Astrocyte of the hippocampus (primary cell): ENCODE data around the gene KLHL13.
"Not testable (repeated sequence)": the region's sequence is repeated elsewhere in the genome, so short reads cannot be mapped to it uniquely, and the experiment has no call there.

Source experiments
- DNase-seq: peaks from one replicate; pipeline ENCODE4 v3.0.0; 2011; ENCODE audit warnings: low read depth, low spot score

Gene KLHL13

GRCh38 chrX:118116713-118117550 lies at the start of gene KLHL13:
KLHL13 (minus strand) TSS chrX:118116810; CDS start chrX:118028473, 88,337 bp downstream.
- DNase-seq, result peak; percentile 60

- DNase-seq, result no peak
These were observed 47.5 kb upstream of the KLHL13 start for GRCh38 chrX:118164138-118164537.

- no peak for DNase-seq
These were observed 40.5 kb upstream of the KLHL13 start for GRCh38 chrX:118156953-118157608.

- no peak for DNase-seq
These were observed 39.8 kb upstream of the KLHL13 start for GRCh38 chrX:118156254-118156952.

- no peak for DNase-seq
These were observed 36.7 kb upstream of the KLHL13 start for GRCh38 chrX:118153270-118153669.

- DNase-seq, result no peak
These were observed 36.1 kb upstream of the KLHL13 start for GRCh38 chrX:118152721-118153120.

- no peak for DNase-seq
These were observed 32.1 kb upstream of the KLHL13 start for GRCh38 chrX:118148737-118149136.

- DNase-seq, result not testable (repeated sequence)
These were observed 31.2 kb upstream of the KLHL13 start for GRCh38 chrX:118147771-118148170.

- DNase-seq, result no peak
These were observed 27.0 kb upstream of the KLHL13 start for GRCh38 chrX:118143578-118143977.

GRCh38 chrX:118131336-118131735 lies 14.7 kb upstream of the KLHL13 start:
- no peak for DNase-seq

GRCh38 chrX:118129681-118130080 lies 13.1 kb upstream of the KLHL13 start:
- no peak for DNase-seq

- DNase-seq, result no peak
These were observed 12.1 kb upstream of the KLHL13 start for GRCh38 chrX:118128724-118129123.

GRCh38 chrX:118126286-118126685 lies 9.7 kb upstream of the KLHL13 start:
- DNase-seq, result no peak

GRCh38 chrX:118124243-118124642 lies 7.6 kb upstream of the KLHL13 start:
- DNase-seq, result not testable (repeated sequence)

GRCh38 chrX:118117741-118118140 lies 1.1 kb upstream of the KLHL13 start:
- no peak for DNase-seq

- DNase-seq, result peak; percentile 44
These were observed 477 bp downstream of the KLHL13 start for GRCh38 chrX:118115953-118116712.

GRCh38 chrX:118114971-118115370 lies 1.6 kb downstream of the KLHL13 start:
- peak; percentile 8 for DNase-seq

- DNase-seq, result no peak
These were observed 7.5 kb downstream of the KLHL13 start for GRCh38 chrX:118109065-118109464.

- peak; percentile 9 for DNase-seq
These were observed 8.3 kb downstream of the KLHL13 start for GRCh38 chrX:118108304-118108703.

- DNase-seq, result no peak
These were observed 16.5 kb downstream of the KLHL13 start for GRCh38 chrX:118100091-118100490.

GRCh38 chrX:118088084-118088483 lies 28.5 kb downstream of the KLHL13 start:
- DNase-seq, result no peak

- peak; percentile 3 for DNase-seq
These were observed 42.4 kb downstream of the KLHL13 start for GRCh38 chrX:118074196-118074595.
